HG03520 (cell line): Measurements from ENCODE around the gene PSMB3.
"Not testable (repeated sequence)": the region's sequence is repeated elsewhere in the genome, so short reads cannot be mapped to it uniquely, and the experiment has no call there.

ENCODE experiments used
- ATAC-seq: cut with Tn5 transposase; IDR thresholded peaks from one replicate; pipeline ENCODE4 v1.9.1; 2021; ENCODE audit warnings: mild to moderate bottlenecking, moderate library complexity; ENCODE audit not compliant: unreplicated experiment

PSMB3 gene

DNA sequence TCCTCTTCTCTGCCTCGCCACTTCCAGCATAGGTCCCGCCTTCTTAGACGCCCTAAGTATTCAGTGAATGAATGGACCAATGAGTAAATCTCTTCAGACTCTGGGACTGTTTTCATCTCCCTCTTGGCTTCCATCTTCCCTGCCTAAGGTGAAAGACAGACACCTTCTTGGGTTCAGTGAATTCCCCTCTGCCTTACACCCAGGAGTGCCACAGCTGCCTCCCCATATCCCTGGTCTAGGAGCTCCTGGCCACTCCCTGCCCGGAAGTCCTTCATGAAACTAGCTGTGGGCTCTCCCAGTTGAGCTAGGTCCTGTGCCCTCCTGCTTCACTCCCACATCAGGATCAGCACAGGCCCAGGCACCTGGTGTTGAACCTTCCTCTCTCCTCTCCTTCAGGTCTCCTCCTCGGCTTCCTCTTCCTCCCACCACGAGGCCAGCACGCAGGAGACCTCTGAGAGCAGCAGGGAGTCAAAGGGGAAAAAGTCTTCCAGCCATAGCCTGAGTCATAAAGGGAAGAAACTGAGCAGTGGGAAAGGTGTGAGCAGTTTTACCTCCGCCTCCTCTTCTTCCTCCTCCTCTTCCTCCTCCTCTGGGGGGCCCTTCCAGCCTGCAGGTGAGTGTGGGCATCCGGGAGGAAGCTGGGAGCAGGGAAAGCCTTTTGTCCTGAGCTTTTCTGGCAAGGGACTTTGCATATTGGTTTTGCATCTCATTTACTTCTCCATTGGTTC lies 37.2 kb upstream of the PSMB3 start:
- ATAC-seq = no peak

DNA sequence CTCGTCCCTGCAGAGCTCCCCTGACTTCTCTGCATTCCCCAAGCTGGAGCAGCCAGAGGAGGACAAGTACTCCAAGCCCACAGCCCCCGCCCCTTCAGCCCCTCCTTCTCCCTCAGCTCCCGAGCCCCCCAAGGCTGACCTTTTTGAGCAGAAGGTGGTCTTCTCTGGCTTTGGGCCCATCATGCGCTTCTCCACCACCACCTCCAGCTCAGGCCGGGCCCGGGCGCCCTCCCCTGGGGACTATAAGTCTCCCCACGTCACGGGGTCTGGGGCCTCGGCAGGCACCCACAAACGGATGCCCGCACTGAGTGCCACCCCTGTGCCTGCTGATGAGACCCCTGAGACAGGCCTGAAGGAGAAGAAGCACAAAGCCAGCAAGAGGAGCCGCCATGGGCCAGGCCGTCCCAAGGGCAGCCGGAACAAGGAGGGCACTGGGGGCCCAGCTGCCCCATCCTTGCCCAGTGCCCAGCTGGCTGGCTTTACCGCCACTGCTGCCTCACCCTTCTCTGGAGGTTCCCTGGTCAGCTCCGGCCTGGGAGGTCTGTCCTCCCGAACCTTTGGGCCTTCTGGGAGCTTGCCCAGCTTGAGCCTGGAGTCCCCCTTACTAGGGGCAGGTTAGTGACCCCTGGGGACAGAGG lies 36.1 kb upstream of the PSMB3 start:
- no peak for ATAC-seq

DNA sequence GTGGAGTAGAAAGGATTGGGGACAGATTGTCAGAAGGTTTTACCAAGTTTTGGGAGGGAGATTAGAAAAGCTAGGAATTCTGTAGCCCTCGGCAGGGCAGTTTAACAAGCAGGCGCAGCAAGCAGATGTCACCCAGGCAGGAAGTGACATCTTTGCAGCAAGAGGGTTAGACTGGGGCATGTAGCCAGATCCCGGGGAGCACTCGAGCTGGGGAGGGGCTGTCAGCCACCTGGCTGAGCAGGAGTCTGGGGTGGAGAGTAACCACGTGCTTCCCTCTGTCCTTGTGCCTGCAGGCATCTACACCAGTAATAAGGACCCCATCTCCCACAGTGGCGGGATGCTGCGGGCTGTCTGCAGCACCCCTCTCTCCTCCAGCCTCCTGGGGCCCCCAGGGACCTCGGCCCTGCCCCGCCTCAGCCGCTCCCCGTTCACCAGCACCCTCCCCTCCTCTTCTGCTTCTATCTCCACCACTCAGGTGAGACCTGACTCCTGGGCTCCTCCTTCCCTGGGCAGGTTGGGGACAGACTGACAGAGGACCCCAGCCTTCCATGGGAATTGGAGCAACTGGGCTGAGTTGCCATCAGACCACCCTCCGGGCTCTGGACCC lies 35.3 kb upstream of the PSMB3 start:
- ATAC-seq = no peak

DNA sequence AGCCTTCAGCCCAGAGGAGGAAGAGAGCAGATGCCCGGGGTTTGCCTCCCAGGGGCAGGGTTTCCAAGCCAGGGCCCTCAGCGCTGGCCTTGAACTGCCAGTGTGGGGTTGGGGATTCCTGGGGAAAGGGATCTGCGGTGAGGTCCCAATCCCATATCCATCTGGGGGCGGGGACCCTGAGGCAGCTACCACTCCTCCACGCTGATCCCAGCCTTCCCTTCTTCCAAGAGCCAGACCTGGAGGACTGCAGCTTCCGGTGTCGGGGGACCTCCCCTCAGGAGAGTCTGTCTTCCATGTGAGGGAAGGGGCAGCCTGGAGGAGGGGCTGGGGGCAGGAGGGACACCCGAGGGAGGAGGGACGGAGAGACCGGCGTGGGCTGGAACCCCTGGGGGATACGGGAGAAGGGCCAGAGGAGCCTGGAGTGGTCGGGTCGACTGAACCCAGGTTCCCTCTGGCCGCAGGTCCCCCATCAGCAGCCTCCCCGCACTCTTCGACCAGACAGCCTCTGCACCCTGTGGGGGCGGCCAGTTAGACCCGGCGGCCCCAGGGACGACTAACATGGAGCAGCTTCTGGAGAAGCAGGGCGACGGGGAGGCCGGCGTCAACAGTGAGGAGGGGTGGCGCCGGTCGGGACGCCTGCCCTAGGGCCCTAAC lies 33.1 kb upstream of the PSMB3 start:
- ATAC-seq = no peak

DNA sequence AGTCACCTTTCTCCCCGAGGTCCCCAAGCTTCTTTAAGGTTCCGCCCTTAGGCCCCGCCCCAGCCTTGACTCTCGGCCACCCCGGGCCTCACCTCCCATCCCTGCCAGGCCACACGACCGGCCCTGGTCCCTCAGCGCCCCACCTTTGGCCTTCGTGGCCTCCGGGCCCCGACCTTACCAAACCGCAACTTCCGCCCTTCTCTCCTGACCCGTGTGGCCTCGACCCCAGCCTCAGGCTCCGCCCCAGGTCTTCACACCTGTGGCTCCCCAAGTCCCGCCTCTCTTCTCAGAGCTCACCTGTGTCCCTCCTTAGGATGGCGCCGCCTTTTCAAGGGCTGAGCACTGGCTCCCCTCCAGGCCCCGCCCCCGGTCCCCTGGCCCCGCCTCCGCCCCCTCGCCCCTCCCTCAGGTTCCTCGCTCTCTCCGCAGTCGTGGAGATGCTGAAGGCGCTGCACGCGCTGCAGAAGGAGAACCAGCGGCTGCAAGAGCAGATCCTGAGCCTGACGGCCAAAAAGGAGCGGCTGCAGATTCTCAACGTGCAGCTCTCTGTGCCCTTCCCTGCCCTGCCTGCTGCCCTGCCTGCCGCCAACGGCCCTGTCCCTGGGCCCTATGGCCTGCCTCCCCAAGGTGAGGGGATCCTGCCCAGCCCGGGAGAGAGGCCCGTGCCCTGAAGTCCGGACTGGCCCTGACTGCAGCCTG lies 32.4 kb upstream of the PSMB3 start:
- no peak for ATAC-seq

DNA sequence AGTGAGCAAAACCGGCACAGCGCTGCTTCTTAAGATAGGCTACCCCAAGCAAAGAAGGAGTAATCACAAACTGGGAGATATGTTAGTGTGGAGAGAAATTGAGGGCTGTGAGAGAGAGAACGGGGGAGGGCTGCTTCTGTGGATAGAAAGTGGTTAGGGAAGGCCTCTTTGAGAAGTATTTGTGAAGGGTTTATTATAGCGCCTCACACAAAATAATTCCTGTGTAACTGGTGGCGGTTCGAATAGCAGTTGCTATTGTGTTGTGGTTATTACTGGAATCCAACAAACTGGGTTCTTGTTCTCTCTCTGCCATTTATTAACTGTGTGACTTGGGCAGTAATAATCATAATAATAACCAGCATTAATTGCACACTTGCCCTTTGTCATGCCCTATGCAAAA lies 31.6 kb upstream of the PSMB3 start:
- ATAC-seq = no peak

DNA sequence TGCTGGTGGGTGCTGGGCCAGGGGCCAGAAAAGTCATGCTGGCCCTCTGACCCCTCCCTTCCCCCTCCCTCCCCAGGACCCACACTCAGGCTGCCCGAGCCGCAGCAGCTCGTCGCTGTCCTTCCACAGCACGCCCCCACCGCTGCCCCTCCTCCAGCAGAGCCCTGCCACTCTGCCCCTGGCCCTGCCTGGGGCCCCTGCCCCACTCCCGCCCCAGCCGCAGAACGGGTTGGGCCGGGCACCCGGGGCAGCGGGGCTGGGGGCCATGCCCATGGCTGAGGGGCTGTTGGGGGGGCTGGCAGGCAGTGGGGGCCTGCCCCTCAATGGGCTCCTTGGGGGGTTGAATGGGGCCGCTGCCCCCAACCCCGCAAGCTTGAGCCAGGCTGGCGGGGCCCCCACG lies 30.7 kb upstream of the PSMB3 start:
- no peak for ATAC-seq

DNA sequence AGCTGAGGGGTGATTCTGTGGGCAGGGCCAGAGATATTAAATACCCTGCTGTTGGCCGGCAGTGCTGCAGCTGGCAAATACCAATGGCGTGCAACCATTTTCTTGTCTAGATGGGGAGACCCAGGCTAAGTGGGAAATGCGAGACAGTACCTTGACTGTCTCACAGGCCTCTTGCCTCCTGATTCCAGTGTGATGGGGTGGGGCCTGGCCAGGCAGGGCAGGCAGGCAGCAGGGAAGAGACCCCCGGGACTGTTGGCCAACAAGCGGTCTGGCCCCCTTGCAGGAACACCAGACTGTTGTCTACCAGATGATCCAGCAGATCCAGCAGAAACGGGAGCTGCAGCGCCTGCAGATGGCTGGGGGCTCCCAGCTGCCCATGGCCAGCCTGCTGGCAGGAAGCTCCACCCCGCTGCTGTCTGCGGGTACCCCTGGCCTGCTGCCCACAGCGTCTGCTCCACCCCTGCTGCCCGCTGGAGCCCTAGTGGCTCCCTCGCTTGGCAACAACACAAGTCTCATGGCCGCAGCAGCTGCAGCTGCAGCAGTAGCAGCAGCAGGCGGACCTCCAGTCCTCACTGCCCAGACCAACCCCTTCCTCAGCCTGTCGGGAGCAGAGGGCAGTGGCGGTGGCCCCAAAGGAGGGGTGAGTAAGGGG lies 28.1 kb upstream of the PSMB3 start:
- no peak for ATAC-seq

DNA sequence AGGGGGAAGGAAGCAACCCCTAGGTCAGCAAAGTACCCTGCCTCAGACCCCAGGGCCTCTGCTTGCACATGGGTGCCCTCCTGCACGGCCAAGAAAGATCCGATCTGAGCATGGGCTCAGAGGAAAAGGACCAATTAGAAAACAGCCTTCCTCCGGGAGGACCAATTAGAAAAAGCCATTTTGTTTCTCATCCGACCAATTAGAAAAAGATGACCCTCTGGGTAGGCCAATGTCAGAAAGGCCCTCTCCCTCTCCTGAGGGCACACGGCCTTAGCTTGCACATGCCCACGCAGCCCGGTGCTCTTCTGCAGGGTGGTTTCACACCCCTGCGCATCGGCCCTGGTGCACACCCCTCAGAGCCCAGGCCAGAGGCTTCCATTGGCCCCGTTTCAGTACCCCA lies 27.5 kb upstream of the PSMB3 start:
- no peak for ATAC-seq

DNA sequence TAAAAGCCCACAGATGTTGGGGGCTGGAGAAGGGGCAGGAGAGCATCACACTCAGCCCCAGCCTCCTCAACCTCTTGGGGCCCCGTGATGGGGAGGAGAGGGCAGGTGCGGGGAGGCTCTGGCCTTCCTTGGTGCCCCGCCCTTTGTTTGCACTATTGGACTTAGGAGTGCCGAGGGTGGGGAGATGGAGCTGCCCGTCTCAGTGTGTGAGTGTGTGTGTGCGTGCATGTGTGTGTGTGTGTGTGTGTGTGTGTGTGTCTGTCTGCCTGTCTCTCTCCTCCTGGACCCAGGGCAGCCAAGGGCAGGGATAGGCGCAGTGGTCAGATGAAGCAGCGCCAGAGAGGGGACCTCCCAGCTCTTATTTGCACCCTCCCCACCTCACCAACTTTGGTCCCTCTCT lies 26.4 kb upstream of the PSMB3 start:
- not testable (repeated sequence) for ATAC-seq

DNA sequence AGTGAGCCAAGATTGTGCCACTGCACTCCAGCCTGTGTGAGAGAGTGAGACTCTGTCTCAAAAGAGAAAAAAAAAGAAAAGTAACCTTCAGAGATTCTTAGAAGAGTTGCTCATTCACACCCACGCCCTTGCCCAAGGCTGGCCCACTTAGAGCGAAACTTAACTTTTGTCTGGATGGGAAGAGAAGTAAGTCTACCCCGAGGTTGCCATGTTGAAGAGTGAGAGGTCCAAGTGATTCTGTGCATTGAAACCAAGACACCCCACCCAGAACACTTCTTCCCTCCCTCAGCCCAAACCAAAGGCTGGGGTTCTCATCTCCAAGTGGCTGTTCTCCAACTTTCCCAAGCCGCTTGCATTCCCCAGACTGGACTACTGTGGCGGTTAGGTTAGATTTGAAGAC lies 24.8 kb upstream of the PSMB3 start:
- no peak for ATAC-seq

DNA sequence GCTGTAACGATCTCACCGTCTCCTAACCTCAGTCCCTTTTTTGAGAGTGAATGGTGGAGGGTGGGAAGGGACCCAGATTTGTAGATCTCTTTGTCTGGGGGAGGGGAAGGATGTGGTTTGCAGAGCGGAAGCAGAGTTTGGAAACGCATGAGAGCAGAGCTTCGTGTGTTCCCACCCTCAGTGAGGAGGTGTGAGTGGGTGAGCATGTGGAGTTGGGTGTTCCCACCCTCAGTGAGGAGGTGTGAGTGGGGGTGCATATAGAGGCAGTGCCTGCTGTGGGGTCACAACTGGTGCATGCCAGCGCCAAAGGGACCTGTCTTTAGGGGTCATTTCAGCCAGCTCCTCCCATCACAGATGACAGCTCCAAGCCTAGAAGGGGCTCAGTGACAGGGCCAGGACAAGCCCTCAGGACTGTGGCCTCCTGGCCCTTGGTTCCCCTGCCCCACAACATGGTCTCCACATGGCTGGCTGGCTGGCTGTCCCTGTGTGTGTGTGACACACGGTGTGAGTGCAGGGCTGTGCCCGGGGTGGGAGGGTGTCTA lies 24.2 kb upstream of the PSMB3 start:
- ATAC-seq = no peak

DNA sequence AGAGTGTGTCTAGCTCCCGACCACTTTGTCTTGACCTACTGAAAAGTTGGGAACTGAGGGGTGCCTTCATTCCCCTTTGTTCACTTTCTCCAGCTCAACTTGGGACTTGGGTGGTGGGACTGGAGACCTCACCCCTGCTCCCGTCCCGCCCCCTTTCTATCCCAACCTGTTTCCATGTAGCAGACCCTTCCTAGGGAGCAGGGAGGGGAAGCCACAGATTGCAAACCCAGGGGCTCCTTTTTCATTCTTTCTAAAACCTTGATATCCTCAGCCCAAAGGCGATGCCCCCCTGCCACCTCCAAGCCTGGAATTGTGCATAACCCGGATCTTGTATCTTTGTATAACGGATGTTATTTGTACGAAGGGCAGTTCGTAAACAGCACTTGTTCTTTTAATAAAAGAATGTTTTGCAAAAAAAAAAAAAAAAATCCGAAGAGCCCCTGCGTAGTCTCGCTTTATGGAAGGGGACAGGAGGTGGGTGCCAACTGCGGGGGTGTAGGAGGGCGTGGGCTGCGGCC lies 23.1 kb upstream of the PSMB3 start:
- ATAC-seq = no peak

DNA sequence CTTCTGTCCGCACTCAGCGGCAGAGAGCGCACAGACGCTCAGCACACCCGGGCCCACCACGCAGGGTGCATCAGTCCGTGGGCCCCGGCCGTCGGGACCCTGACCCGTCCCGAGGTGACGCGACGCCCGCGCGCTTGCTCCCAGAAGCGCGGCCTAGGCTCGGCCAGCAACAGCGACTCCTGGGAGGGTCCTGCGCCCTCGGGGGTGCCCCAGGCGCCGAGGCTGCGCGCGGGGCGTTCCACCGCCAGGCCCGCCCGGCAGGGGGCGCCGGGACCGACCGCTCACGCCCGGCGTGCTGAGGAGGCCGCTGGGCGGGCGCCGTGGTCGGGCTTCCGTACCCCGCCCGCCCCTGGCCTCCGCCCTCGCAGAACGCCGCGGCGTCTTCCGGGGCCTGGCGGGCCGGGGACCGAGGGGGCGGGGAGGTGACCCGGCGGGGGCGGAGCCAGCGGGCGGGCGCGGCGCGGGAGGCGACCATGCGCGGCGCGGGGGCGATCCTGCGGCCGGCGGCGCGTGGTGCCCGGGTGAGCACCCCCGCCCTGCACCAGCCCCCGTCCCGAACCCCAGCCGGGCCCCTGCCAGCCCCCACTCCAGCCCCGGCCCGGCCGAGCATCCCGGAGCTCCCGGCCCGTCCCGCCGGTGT lies 22.5 kb upstream of the PSMB3 start, which contains the start of gene CISD3:
Gene CISD3, plus strand, starts transcription at position 456 of the 640 bp plus-strand sequence. Its CDS starts 18 bp downstream, at position 474.
- ATAC-seq = peak; percentile 61

DNA sequence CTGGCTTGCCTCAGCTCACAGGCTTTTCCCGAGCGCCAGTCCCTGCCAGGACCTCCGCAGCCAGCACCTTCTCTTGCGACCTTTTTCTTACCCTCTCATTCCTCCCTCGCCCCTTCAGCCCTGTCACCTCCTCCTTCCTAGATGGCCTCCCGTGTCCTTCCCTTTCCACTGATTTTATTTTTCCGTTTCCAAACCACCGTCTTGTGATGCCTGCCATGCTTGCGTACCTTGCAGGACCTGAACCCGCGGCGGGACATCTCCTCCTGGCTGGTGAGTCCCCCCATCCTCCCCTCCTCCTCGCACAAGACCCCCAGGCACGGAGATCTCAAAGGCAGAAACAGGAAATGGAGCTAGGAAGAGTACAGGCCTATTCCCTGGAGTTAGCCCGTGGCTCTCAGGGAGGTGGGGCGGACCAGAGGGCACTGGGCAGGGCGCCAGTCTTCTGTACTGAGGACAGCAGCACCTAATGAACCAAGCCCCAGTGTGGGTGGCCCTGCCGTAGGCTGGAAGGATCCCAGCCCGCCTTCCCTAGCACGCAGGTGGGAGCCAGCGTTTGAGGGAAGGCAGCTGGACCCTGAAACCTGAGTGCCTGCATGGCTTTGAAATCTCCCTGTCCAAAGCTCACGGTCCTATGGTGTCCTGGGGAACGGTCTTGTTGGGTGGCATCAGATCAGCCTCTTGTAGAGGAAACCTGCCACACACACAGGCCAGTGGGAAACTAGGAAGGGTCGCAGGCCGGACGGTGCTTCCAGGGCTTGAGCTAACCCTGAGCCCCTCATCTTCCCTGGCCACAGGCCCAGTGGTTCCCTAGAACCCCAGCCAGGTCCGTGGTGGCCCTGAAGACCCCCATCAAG lies 21.8 kb upstream of the PSMB3 start:
- no peak for ATAC-seq

DNA sequence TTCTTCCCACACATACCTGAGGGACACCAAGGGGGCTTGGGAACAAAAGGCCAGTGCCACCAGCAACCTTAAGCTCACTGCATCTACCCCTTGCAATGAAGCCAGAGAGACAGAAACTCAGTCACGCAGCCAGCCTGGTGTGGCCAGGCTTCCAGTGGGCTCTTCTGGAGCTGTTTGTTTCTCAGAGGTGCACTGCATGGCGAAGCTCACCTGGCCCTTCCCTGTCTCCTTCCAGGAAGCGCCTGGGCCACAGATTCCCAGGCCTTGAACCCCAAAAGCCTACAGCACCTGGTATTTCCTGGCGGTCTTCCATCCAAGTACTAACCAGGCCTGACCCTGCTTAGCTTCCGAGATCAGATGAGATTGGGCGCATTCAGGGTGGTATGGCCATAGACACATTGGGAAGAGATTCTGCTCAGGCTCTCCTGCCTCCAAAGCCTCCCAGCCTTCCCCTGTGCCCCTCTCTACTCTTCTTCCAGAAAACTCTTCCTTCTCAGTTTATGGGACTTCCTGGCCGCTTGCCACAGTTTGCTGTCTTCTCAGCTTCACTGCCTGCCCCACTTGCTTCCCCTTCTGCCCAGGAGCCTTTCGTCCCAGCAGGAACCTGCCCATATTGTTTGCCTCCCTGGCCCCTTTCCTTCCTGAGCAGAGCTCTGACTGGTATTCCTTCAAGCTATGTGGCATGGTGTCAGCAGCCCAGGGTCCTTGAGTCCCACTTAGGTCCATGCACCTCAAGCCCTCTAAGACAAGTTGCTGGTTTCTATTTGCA lies 20.8 kb upstream of the PSMB3 start:
- ATAC-seq = no peak

DNA sequence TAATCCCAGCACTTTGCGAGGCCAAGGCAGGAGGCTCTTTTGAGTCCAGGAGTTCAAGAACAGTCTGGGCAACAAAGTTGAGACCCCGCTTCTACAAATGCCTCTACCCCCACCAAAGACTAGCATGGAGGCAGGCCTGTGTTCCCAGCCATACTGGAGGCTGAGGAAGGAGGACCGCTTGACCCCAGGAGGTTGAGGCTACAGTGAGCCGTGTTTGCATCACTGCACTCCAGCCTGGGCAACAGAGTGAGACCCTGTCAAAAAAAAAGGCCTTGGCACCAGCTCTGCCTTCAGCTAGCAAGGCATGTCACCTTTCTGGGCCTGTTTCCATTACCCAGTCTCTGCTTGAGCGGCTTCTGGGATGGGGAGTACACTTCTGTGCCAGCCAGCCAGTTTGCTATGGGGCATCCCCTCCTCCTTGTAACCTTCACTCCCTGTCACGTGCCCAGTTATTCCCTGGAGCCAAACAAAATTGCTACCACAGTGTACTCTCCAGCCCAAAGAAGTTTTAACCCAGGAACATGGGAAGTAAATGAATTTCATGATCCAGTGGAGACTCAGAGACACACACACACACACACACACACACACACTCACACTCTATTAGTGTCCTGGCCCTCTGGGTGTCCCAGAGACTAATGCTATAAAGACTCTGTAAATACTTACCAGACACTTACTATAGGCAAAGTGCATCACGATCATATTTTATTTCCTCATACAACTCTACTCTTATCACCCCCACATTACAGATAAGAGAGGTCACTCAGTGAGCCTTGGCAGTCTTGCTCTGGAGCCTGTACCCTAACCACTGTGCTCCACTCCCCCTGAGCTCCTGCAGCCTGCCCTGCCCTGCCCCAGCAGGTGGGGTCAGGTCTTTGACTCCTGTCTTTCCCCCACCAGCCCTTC lies 19.9 kb upstream of the PSMB3 start:
- no peak for ATAC-seq
